Measurements from ENCODE around the gene ZNF683. TPM values are rescaled to one million over a fixed set of nuclear protein-coding genes. Genes with fewer than 3 reads are reported as not detected.
"Not testable (repeated sequence)": the region's sequence is repeated elsewhere in the genome, so short reads cannot be mapped to it uniquely, and the experiment has no call there.

ZNF683 gene
- total and polyA plus RNA-seq, 4 donors: 0.17 to 0.55 (median 0.40) TPM; not detected in 1

DNA sequence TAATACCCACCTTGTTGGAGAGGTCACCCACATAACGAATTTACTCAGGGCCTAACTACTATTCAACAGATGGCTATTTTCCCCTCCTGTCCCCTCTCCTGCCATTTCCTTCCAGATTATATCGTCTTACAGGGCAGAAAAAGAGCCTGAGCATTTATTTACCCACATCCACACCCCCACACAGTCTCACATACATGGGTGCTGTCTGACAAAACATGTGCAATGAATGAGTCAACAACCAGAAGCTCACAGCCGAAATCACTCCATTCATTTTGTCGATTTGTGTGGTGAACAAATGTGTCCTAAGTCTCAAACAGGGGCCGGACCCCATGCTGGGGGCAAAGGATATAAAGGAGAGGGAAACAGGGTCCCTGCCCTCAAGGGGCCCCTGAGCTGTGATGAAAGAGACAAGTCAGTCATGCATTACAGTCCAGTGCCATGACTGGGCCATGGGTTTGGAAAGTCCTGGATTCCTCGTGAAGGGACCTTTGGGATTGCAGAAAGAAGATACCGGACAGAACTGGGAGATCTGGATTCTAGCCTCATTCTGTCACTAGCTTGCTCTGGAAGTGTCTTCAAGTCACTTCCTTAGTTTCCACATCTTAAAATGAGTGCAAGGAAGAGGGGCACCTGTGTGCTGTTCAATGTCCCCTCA lies 16.4 kb upstream of the ZNF683 start:
- no peaks in the 10 kb centered on the region for H3K9me3 ChIP-seq (ENCODE audit: control insufficient read depth in 4 of 4, insufficient read depth in 3 of 4, low read length in 3 of 4)
- H3K9ac ChIP-seq (ENCODE audit: insufficient read depth in 1 of 2, low read length in 2 of 2): no peak overlapping the region
- TF ChIP-seq, protein P1, sequence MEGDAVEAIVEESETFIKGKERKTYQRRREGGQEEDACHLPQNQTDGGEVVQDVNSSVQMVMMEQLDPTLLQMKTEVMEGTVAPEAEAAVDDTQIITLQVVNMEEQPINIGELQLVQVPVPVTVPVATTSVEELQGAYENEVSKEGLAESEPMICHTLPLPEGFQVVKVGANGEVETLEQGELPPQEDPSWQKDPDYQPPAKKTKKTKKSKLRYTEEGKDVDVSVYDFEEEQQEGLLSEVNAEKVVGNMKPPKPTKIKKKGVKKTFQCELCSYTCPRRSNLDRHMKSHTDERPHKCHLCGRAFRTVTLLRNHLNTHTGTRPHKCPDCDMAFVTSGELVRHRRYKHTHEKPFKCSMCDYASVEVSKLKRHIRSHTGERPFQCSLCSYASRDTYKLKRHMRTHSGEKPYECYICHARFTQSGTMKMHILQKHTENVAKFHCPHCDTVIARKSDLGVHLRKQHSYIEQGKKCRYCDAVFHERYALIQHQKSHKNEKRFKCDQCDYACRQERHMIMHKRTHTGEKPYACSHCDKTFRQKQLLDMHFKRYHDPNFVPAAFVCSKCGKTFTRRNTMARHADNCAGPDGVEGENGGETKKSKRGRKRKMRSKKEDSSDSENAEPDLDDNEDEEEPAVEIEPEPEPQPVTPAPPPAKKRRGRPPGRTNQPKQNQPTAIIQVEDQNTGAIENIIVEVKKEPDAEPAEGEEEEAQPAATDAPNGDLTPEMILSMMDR (IDR thresholded peaks at IDR 0.05; ENCODE audit: control extremely low read depth, extremely low read depth): no peak
- H3K27me3 ChIP-seq (ENCODE audit: control insufficient read depth in 3 of 3, insufficient read depth in 3 of 3, low read length in 2 of 3): no peaks in the 10 kb centered on the region
- DNase-seq: no peak
- H3K36me3 ChIP-seq (ENCODE audit: control insufficient read depth in 4 of 4, insufficient read depth in 4 of 4, low read length in 4 of 4): no peaks in the 10 kb centered on the region
- no peak overlapping the region for H3K4me3 ChIP-seq
- H3K27ac ChIP-seq (ENCODE audit: low read depth in 1 of 2, low read length in 1 of 2): no peak overlapping the region
- no peak for ATAC-seq (ENCODE audit: insufficient read depth, low FRiP score)
- 81 to 88% methylated on average over 7 of the region's 7 CpGs for WGBS, 2 donors
- no peaks in the 10 kb centered on the region for H3K4me1 ChIP-seq (ENCODE audit: control insufficient read depth in 5 of 5, insufficient read depth in 5 of 5, low read length in 5 of 5)

DNA sequence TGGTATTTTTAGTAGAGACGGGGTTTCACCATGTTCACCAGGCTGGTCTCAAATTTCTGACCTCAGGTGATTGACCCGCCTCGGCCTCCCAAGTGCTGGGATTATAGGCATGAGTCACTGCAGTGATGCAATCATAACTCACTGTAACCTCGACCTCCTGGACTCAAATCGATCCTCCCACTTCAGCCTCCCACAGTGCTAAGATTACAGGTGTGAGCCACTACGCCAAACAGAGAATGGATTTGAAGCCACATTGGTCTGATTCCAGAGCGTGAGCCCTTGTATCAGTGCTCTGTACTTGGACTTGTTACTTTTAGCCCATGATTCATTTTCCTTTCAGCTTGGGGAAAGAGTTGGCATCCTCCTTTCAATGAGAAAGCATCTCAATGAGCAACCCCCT lies 14.9 kb upstream of the ZNF683 start:
- WGBS, 2 donors: 72 to 77% methylated on average over 7 of the region's 7 CpGs
- Histone ChIP-seq H3K4me3 (no peak overlapping the region), H3K4me1 (ENCODE audit: control insufficient read depth in 5 of 5, insufficient read depth in 5 of 5, low read length in 5 of 5) (no peaks in the 10 kb centered on the region), H3K36me3 (ENCODE audit: control insufficient read depth in 4 of 4, insufficient read depth in 4 of 4, low read length in 4 of 4) (no peaks in the 10 kb centered on the region), H3K27ac (ENCODE audit: low read depth in 1 of 2, low read length in 1 of 2) (no peak overlapping the region), H3K27me3 (ENCODE audit: control insufficient read depth in 3 of 3, insufficient read depth in 3 of 3, low read length in 2 of 3) (no peaks in the 10 kb centered on the region), H3K9ac (ENCODE audit: insufficient read depth in 1 of 2, low read length in 2 of 2) (no peak overlapping the region), H3K9me3 (ENCODE audit: control insufficient read depth in 4 of 4, insufficient read depth in 3 of 4, low read length in 3 of 4) (no peaks in the 10 kb centered on the region)
- TF ChIP-seq, protein P1 (IDR thresholded peaks at IDR 0.05; ENCODE audit: control extremely low read depth, extremely low read depth): no peak
- DNase-seq (no peak), ATAC-seq (ENCODE audit: insufficient read depth, low FRiP score) (no peak)

DNA sequence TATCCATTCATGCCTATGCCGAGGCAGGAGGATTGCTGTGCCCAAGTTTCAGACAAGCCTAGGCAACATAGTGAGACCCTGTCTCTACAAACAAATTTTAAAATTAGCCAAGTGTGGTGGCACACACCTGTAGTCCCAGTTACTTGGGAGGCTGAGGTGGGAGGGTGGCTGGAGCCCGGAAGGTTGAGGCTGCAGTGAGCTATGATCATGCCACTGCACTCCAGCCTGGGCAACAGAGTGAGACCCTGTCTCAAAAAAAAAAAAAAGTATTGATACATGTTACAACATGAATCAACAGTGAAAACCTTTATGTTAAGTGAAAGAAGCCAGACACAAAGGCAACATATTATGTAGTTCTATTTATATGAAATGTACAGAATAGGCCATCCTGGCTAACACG lies 12.5 kb upstream of the ZNF683 start:
- not testable (repeated sequence) for DNase-seq; H3K9ac ChIP-seq (ENCODE audit: insufficient read depth in 1 of 2, low read length in 2 of 2); H3K27ac ChIP-seq (ENCODE audit: low read depth in 1 of 2, low read length in 1 of 2); ATAC-seq (ENCODE audit: insufficient read depth, low FRiP score); H3K27me3 ChIP-seq (ENCODE audit: control insufficient read depth in 3 of 3, insufficient read depth in 3 of 3, low read length in 2 of 3); H3K9me3 ChIP-seq (ENCODE audit: control insufficient read depth in 4 of 4, insufficient read depth in 3 of 4, low read length in 3 of 4); H3K36me3 ChIP-seq (ENCODE audit: control insufficient read depth in 4 of 4, insufficient read depth in 4 of 4, low read length in 4 of 4); H3K4me3 ChIP-seq; H3K4me1 ChIP-seq (ENCODE audit: control insufficient read depth in 5 of 5, insufficient read depth in 5 of 5, low read length in 5 of 5)
- 86 to 93% methylated on average over 3 of the region's 3 CpGs for WGBS, 2 donors

DNA sequence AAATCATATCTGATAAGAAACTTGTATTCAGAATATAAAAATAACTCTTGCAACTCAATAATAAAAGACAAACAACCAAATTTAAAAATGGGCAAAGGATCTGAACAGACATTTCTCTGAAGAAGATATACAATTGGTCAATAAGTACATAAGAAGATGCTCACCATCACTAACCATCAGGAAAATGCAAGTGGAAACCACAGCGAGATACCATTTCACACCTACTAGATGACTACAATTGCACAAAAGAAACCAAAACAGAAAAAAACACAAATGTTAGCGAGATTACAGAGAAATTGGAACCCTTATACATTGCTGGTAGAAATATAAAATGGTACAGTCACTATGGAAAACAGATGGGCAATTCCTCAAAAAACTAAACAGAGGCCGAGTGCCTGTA lies 11.5 kb upstream of the ZNF683 start:
- Histone ChIP-seq H3K27ac (ENCODE audit: low read depth in 1 of 2, low read length in 1 of 2) (no peak overlapping the region), H3K9me3 (ENCODE audit: control insufficient read depth in 4 of 4, insufficient read depth in 3 of 4, low read length in 3 of 4) (no peaks in the 10 kb centered on the region), H3K36me3 (ENCODE audit: control insufficient read depth in 4 of 4, insufficient read depth in 4 of 4, low read length in 4 of 4) (no peaks in the 10 kb centered on the region), H3K4me3 (no peak overlapping the region), H3K4me1 (ENCODE audit: control insufficient read depth in 5 of 5, insufficient read depth in 5 of 5, low read length in 5 of 5) (no peaks in the 10 kb centered on the region), H3K9ac (ENCODE audit: insufficient read depth in 1 of 2, low read length in 2 of 2) (no peak overlapping the region), H3K27me3 (ENCODE audit: control insufficient read depth in 3 of 3, insufficient read depth in 3 of 3, low read length in 2 of 3) (no peaks in the 10 kb centered on the region)
- 79 to 86% methylated on average over 3 of the region's 3 CpGs for WGBS, 2 donors
- DNase-seq (no peak), ATAC-seq (ENCODE audit: insufficient read depth, low FRiP score) (no peak)
- TF ChIP-seq, protein P1 (IDR thresholded peaks at IDR 0.05; ENCODE audit: control extremely low read depth, extremely low read depth): no peak

All from lung (tissue), 12 donors.